Suprapubic skin (tissue), 4 donors: Measurements from ENCODE around the gene FOXK1. TPM values are rescaled to one million over a fixed set of nuclear protein-coding genes. Genes with fewer than 3 reads are reported as not detected.

Source experiments
- DNase-seq, 2 donors: peaks; one replicate each; pipeline ENCODE4 v3.0.0-alpha.2; 2019; ENCODE audit warnings: low spot score in 2 of 2
- H3K27ac ChIP-seq: fragments of 200-600 bp; sonication (generic); one replicate; pipeline ENCODE4 v1.5.1; 2019
- H3K27me3 ChIP-seq: fragments of 200-600 bp; sonication (generic); one replicate; pipeline ENCODE4 v1.5.1; 2019
- H3K36me3 ChIP-seq: fragments of 200-600 bp; sonication (generic); one replicate; pipeline ENCODE4 v1.5.1; 2019
- H3K4me1 ChIP-seq: fragments of 200-600 bp; sonication (generic); one replicate; pipeline ENCODE4 v1.5.1; 2019
- H3K4me3 ChIP-seq: fragments of 200-600 bp; sonication (generic); one replicate; pipeline ENCODE4 v1.5.1; 2019; ENCODE audit warnings: mild to moderate bottlenecking
- H3K9me3 ChIP-seq: fragments of 200-600 bp; sonication (generic); one replicate; pipeline ENCODE4 v1.5.1; 2019
- EP300 ChIP-seq: sonication (generic); formaldehyde crosslinking; IDR thresholded peaks from one replicate; pipeline ENCODE4 v1.6.1; 2017; ENCODE audit warnings: antibody characterized with exemption
- POLR2A ChIP-seq, 2 donors: fragments of 450-650 bp; IDR thresholded peaks; one replicate each; pipeline ENCODE4 v1.6.1; 2017; ENCODE audit warnings: antibody characterized with exemption in 2 of 2, mild to moderate bottlenecking in 2 of 2, moderate library complexity in 2 of 2
- POLR2AphosphoS5 ChIP-seq, 3 donors: sonication (generic); formaldehyde crosslinking; IDR thresholded peaks; one replicate each; pipeline ENCODE4 v1.6.1; 2017; ENCODE audit warnings: antibody characterized with exemption in 3 of 3
- WGBS: methylation state at CpG from one replicate; pipeline ENCODE4 v1.1.5; 2018; 5-methylcytosine and 5-hydroxymethylcytosine counted together
- total RNA-seq, 4 donors: library from RNA; depleted of rRNA; stranded (reverse); fragments of >200 nt; gene quantifications; one replicate each; pipeline ENCODE4 v1.1.0, GENCODE V29; 2016
- TF ChIP-seq, protein P1 (sequence below), 2 donors: fragments of 200-600 bp in 1 of 2; fragments of 450-650 bp in 1 of 2; sonication (generic) in 1 of 2; IDR thresholded peaks; one replicate each; pipeline ENCODE4 v1.5.1; 2016 to 2019; ENCODE audit warnings: antibody characterized with exemption in 2 of 2, mild to moderate bottlenecking in 1 of 2, moderate library complexity in 1 of 2

FOXK1 gene
- total RNA-seq, 4 donors from 2014 or later = 37.5 to 68.5 (median 46.6) TPM

DNA sequence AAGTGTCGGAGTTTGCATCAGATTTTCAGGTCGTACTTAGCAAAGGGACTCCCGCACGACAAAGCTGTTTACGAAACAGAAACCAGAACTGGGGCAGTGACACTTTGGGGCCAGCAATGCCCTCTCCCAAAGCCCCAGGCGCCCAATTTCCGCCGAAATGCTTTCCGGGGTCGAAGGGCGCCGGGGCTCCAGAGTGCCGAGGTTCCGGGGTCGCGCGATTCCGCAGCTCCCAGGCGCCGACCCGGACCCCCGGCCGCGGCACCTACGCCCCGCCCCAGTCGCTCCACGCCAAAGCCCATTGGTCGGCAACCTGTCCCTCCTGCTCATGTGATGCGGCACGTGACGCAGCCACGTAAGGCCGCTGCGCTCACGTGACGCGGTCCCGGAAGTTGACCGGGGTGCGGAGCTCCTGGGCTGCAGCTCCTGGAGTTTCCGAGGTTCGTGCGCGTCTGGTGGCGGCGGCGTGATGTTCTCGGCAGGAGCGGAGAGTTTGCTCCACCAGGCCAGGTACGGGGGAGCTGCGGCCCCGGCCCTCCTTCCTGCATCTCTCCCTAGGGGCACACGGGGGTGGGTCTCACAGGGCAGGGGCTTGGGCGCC is 93.3 kb downstream of the FOXK1 start, which contains the start of gene AP5Z1:
TSS of gene AP5Z1 (plus strand) at position 374 of the 598 bp plus-strand sequence. CDS start at position 467, 93 bp downstream.
- Histone ChIP-seq H3K36me3 (peaks cover 12% of the 10 kb centered on the region), H3K9me3 (no peaks in the 10 kb centered on the region), H3K4me1 (peaks cover 32% of the 10 kb centered on the region), H3K27me3 (no peaks in the 10 kb centered on the region), H3K4me3 (peak within 1 kb of the TSS; percentile 77), H3K27ac (peak within 1 kb of the TSS; percentile 98)
- DNase-seq = peak; percentile 97 to 98
- TF ChIP-seq POLR2A (IDR thresholded peaks at IDR 0.05) (peak; percentile 72 to 93), POLR2AphosphoS5 (IDR thresholded peaks at IDR 0.05) (peak; percentile 62 to 95 (median 62)), EP300 (no peak)
- TF ChIP-seq, protein P1, sequence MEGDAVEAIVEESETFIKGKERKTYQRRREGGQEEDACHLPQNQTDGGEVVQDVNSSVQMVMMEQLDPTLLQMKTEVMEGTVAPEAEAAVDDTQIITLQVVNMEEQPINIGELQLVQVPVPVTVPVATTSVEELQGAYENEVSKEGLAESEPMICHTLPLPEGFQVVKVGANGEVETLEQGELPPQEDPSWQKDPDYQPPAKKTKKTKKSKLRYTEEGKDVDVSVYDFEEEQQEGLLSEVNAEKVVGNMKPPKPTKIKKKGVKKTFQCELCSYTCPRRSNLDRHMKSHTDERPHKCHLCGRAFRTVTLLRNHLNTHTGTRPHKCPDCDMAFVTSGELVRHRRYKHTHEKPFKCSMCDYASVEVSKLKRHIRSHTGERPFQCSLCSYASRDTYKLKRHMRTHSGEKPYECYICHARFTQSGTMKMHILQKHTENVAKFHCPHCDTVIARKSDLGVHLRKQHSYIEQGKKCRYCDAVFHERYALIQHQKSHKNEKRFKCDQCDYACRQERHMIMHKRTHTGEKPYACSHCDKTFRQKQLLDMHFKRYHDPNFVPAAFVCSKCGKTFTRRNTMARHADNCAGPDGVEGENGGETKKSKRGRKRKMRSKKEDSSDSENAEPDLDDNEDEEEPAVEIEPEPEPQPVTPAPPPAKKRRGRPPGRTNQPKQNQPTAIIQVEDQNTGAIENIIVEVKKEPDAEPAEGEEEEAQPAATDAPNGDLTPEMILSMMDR (IDR thresholded peaks at IDR 0.05) = no peak
- WGBS = under 1% methylated on average over 29 of the region's 55 CpGs

DNA sequence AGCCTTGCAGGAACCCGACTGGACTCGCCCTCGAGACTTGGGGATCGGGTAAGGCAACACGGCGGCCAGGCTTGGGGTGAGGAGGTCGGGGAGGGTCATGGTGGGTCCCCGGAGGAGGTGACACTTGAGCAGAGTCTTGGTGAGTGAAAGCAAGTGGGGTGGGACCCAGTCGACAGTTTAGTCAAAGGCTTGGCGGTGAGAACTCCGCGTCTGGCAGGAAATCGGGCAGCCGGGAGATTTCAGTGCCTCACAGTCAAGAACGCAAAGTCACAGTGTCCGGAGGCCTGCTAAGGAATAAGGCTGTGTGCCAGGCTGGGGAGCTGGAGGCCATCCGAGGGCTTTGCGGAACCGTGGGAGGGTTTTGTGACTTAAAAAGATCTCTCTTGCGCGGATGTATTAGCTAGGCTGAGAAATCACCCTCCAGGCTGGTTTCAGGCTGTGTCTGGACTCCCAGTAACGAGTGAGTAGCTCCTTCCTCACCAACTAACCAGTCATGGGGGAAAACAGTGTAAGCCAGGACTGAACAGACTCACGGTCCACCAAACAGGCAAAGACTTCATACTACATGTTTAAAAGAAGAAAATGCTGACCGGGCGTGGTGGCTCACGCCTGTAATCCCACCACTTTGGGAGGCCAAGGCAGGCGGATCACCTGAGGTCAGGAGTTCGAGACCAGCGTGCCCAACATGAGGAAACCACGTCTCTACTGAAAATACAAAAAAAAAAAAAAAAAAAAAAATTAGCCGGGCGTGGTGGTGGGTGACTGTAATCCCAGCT is 93.9 kb downstream of the FOXK1 start:
- H3K4me1 ChIP-seq = peaks cover 32% of the 10 kb centered on the region

DNA sequence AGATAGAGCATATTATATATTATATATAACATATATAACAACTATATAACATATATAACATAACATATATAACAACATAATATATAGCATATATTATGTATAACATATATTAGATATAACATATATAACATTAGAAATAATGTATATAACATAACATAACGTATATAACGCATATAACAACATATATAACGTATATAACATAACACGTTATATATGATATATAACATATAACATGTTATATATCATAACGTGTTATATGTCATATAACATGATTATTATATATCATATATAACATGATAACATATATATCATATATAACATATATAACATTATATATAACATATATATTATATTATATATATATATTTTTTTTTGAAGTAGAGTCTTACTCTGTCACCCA is 97.0 kb downstream of the FOXK1 start:
- Histone ChIP-seq H3K27me3 (no peaks in the 10 kb centered on the region), H3K9me3 (no peaks in the 10 kb centered on the region), H3K36me3 (peaks cover 36% of the 10 kb centered on the region), H3K27ac (no peak overlapping the region), H3K4me1 (peaks cover 38% of the 10 kb centered on the region), H3K4me3 (no peak overlapping the region)
- TF ChIP-seq EP300 (no peak), POLR2A (IDR thresholded peaks at IDR 0.05) (no peak), POLR2AphosphoS5 (IDR thresholded peaks at IDR 0.05) (no peak)
- TF ChIP-seq, protein P1 (IDR thresholded peaks at IDR 0.05) = no peak
- no peak for DNase-seq
- WGBS = 86% methylated on average over 5 of the region's 5 CpGs

More for the DNA sequence above, 93.9 kb downstream of the FOXK1 start:
- whole genome bisulfite sequencing = 17% methylated on average over 32 of the region's 32 CpGs
- Histone ChIP-seq H3K4me3 (peak overlapping the region; percentile 77), H3K27me3 (no peaks in the 10 kb centered on the region), H3K36me3 (peaks cover 15% of the 10 kb centered on the region), H3K9me3 (no peaks in the 10 kb centered on the region), H3K27ac (peak overlapping the region; percentile 98)
- TF ChIP-seq POLR2AphosphoS5 (IDR thresholded peaks at IDR 0.05) = no peak
- TF ChIP-seq POLR2A (IDR thresholded peaks at IDR 0.05) = no peak
- no peak for TF ChIP-seq EP300
- TF ChIP-seq, protein P1 (IDR thresholded peaks at IDR 0.05) = no peak
- no peak for DNase-seq

DNA sequence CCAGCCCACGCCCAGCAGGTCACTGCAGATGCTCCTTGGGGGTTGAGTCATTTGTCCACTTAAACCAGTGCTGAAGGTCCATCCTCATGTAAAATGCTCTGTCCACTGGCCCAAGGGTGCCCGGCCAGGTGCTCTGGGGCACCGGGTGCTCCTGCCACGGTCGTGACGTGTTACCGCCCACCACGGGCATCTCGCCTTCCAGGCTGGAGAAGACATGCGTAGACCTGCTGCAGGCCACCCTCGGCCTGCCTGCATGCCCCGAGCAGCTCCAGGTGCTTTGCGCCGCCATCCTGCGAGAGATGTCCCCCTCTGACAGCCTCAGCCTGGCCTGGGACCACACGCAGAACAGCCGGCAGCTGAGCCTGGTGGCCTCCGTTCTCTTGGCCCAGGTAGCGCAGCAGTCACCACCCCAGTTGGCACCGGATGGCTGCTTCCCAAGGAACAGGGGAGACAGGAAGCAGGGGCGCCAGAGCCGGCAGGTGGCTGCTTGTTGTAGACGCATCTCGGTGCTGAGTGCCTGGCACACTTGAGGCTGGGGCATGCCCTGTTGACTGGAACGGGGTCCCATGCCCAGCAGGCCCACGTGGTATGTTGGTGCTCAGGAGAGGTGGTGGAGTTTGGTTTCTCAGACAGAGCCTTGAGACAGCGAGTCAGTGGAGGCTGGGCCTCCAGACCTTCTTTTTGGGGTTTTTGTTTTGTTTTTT is 99.4 kb downstream of the FOXK1 start:
- H3K36me3 ChIP-seq = peaks cover 60% of the 10 kb centered on the region
- no peaks in the 10 kb centered on the region for H3K9me3 ChIP-seq
- WGBS = 87% methylated on average over 15 of the region's 27 CpGs
- H3K27ac ChIP-seq = no peak overlapping the region
- peaks cover 25% of the 10 kb centered on the region for H3K4me1 ChIP-seq
- H3K27me3 ChIP-seq = no peaks in the 10 kb centered on the region
- no peak overlapping the region for H3K4me3 ChIP-seq
- DNase-seq = no peak
- TF ChIP-seq POLR2A (IDR thresholded peaks at IDR 0.05) (no peak), EP300 (no peak), POLR2AphosphoS5 (IDR thresholded peaks at IDR 0.05) (no peak)
- TF ChIP-seq, protein P1 (IDR thresholded peaks at IDR 0.05) = no peak
